Right lobe of liver (tissue), 4 donors: Measurements from ENCODE around the gene MORC2.

Experiments used
- POLR2A ChIP-seq: fragments of 450-650 bp; IDR thresholded peaks from one replicate; pipeline ENCODE4 v1.6.1; 2017; ENCODE audit warnings: antibody characterized with exemption, mild to moderate bottlenecking
- TF ChIP-seq, protein P1 (sequence below), 4 donors: fragments of 200-600 bp in 3 of 4; fragments of 450-650 bp in 1 of 4; IDR thresholded peaks; one replicate each; pipeline versions ENCODE4 v1.5.1 to v1.8.0; 2016 to 2022; ENCODE audit warnings: antibody characterized with exemption in 4 of 4, mild to moderate bottlenecking in 2 of 4
- donor health status: DM: no; HTN: no; CAD: no.
- donor health status: DM: no; HTN: no; CAD: no.
- donor health status: DM: no; HTN: yes; CAD: no.

DNA sequence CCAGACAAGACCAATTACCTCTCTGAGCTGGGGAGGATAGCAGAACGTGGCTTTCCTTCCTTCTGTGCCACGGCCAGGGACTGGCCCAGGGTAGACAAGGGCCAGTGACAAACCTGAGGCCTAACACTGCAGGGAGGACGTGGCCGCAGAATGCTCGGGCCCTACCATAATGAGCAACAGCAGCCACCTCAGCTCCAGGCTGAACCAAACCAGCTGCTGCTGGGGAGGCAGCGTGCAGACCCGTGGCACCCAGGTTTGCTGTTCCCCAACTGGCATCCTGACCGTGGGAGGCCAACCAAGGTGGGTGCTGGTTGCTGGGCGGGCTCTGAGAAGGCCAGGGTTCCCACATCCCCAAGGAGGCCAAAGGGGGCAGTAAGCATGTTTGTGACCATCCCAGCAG lies 83.0 kb downstream of the MORC2 start:
- TF ChIP-seq, protein P1, sequence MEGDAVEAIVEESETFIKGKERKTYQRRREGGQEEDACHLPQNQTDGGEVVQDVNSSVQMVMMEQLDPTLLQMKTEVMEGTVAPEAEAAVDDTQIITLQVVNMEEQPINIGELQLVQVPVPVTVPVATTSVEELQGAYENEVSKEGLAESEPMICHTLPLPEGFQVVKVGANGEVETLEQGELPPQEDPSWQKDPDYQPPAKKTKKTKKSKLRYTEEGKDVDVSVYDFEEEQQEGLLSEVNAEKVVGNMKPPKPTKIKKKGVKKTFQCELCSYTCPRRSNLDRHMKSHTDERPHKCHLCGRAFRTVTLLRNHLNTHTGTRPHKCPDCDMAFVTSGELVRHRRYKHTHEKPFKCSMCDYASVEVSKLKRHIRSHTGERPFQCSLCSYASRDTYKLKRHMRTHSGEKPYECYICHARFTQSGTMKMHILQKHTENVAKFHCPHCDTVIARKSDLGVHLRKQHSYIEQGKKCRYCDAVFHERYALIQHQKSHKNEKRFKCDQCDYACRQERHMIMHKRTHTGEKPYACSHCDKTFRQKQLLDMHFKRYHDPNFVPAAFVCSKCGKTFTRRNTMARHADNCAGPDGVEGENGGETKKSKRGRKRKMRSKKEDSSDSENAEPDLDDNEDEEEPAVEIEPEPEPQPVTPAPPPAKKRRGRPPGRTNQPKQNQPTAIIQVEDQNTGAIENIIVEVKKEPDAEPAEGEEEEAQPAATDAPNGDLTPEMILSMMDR (IDR thresholded peaks at IDR 0.05), result no peak
- no peak for TF ChIP-seq POLR2A
